Measurements from ENCODE around the gene SYNM. TPM values are rescaled to one million over a fixed set of nuclear protein-coding genes. Genes with fewer than 3 reads are reported as not detected.

The SYNM gene
- total and polyA plus RNA-seq, 8 donors, result 2.0 to 4.5 (median 3.3) TPM

DNA sequence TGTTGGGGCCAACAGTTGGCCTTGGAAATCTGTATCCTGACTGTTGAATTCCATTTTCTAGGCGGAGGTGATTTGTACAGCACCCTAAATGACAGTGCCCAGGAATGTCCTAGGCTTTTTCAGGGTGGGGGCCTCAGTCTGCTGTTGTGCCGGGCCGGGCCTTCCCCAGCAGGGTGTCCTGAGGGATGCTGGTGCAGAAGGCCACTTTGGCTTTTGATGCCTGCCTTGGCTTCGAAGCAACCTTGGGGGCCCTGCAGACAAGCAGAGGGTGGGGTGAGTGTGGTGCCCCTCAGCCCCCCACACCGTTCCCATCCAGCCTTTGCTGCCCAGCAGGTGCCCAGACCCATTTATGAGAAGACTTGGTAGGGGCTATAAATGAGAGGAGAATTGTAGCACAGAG, 33.0 kb downstream of the SYNM start:
- no peaks in the 10 kb centered on the region for H3K9me3 ChIP-seq
- no peaks in the 10 kb centered on the region for H3K27me3 ChIP-seq
- no peak for DNase-seq
- intact Hi-C loops (cut with DNase I), result no loop called here
- no peak for ATAC-seq
- H3K4me3 ChIP-seq, result no peak overlapping the region
- 88 to 93% methylated on average over 5 of the region's 5 CpGs for WGBS, 2 donors
- FAIRE-seq, result no peak
- no peak for TF ChIP-seq CTCF (IDR thresholded peaks at IDR 0.05)
- H3K27ac ChIP-seq, result no peak overlapping the region
- no peaks in the 10 kb centered on the region for H3K4me1 ChIP-seq
- no peaks in the 10 kb centered on the region for H3K36me3 ChIP-seq

- Histone ChIP-seq H3K4me1 (peaks cover 0 to 3% (median 2%) of the 10 kb centered on the region in 3 donors), H3K9me3 (no peaks in the 10 kb centered on the region), H3K36me3 (no peaks in the 10 kb centered on the region), H3K4me3 (no peak overlapping the region), H3K27me3 (no peaks in the 10 kb centered on the region), H3K27ac (no peak overlapping the region)
- WGBS, 2 donors, result 94 to 97% methylated on average over 15 of the region's 15 CpGs
- intact Hi-C loops (cut with DNase I), result no loop called here
- no peak for DNase-seq
- TF ChIP-seq CTCF (IDR thresholded peaks at IDR 0.05), result no peak
- ATAC-seq, result no peak
- FAIRE-seq, result no peak
These were observed 33.7 kb downstream of the SYNM start for GRCh38 chr15:99138491-99138982.

DNA sequence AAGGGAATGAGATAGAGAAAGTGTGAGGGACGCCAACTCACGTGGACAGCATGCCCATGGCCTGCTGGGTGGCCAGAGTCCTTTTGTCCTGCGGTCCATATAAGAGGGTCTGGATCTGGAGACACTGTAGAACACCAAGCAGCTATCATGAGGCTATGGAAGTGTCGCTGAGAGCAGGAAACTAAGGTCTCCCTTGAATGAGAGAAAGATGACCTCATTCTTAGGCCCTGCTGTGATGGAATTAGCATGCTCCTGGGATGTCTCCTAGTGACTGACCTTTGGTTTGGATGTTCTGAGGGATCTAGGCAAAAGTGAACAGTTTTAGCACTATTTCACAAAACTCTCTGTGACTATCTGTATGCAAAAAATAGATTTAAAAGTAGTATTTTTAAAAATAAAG, 34.4 kb downstream of the SYNM start:
- no peaks in the 10 kb centered on the region for H3K36me3 ChIP-seq
- ATAC-seq (no peak), FAIRE-seq (no peak), DNase-seq (no peak)
- intact Hi-C loops (cut with DNase I), result no loop called here
- H3K27me3 ChIP-seq, result no peaks in the 10 kb centered on the region
- H3K4me3 ChIP-seq, result no peak overlapping the region
- no peak overlapping the region for H3K27ac ChIP-seq
- no peak for TF ChIP-seq CTCF (IDR thresholded peaks at IDR 0.05)
- 90 to 95% methylated on average over 4 of the region's 4 CpGs for WGBS, 2 donors
- H3K4me1 ChIP-seq, result peaks cover 0 to 3% (median 3%) of the 10 kb centered on the region in 3 donors
- no peaks in the 10 kb centered on the region for H3K9me3 ChIP-seq

GRCh38 chr15:99140590-99140989, 35.7 kb downstream of the SYNM start:
- Histone ChIP-seq H3K27ac (no peak overlapping the region), H3K36me3 (no peaks in the 10 kb centered on the region), H3K9me3 (no peaks in the 10 kb centered on the region), H3K27me3 (no peaks in the 10 kb centered on the region), H3K4me1 (peaks cover 0 to 3% (median 3%) of the 10 kb centered on the region in 3 donors), H3K4me3 (no peak overlapping the region)
- TF ChIP-seq CTCF (IDR thresholded peaks at IDR 0.05), result no peak
- ATAC-seq (no peak), DNase-seq (no peak), FAIRE-seq (no peak)
- 95 to 97% methylated on average over 4 of the region's 4 CpGs for WGBS, 2 donors
- intact Hi-C loops (cut with DNase I), result no loop called here

DNA sequence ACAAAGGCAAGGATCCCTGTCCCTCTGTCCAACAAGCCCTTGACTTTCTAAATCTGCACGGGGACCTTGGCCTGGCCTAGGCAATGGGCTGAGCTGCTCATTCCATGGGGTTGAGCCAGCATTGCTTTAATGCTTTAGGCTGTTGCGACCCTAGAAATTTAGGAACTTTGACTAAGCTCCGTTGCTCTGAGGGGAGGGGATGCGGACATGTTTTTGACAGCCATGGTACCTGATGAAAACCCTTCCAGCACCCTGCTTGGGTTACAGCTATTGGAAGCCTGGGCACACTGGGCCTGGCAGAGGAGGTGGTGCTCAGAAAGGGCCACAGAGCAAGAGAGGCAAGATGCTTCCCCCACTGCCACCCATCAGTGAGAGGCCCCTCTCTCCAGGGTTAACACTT, 37.1 kb downstream of the SYNM start:
- no peak overlapping the region for H3K4me3 ChIP-seq
- WGBS, 2 donors, result 85 to 99% methylated on average over 4 of the region's 4 CpGs
- no peak overlapping the region for H3K27ac ChIP-seq
- no peak for TF ChIP-seq CTCF (IDR thresholded peaks at IDR 0.05)
- H3K4me1 ChIP-seq, result peaks cover 0 to 3% (median 3%) of the 10 kb centered on the region in 3 donors
- H3K36me3 ChIP-seq, result no peaks in the 10 kb centered on the region
- intact Hi-C loops (cut with DNase I), result no loop called here
- no peaks in the 10 kb centered on the region for H3K27me3 ChIP-seq
- no peak for FAIRE-seq
- no peaks in the 10 kb centered on the region for H3K9me3 ChIP-seq
- no peak for ATAC-seq
- no peak for DNase-seq
